CD14-positive monocyte (primary cell): ENCODE data around the gene CAPN14. TPM values are rescaled to one million over a fixed set of nuclear protein-coding genes. Genes with fewer than 3 reads are reported as not detected.

Experiments
- DNase-seq, 3 donors: peaks; one replicate each; pipeline ENCODE4 v3.0.0-alpha.2; 2011 to 2022
- H2AFZ ChIP-seq: 2 replicates; pipeline ENCODE4 v1.6.0; 2012; ENCODE audit warnings: mild to moderate bottlenecking, low read depth, low read length, inconsistent platforms; ENCODE audit not compliant: insufficient read depth, poor library complexity, severe bottlenecking
- H3K27ac ChIP-seq, 2 donors: 1 replicate in 1 of 2; 2 replicates in 1 of 2; pipeline ENCODE4 v1.5.1; 2012 to 2013; ENCODE audit warnings: low read length in 2 of 2, control low read depth in 1 of 2, inconsistent platforms in 1 of 2, low read depth in 1 of 2, mild to moderate bottlenecking in 1 of 2
- H3K27me3 ChIP-seq, 2 donors: one replicate each; pipeline versions ENCODE4 v1.6.0 to v1.6.1; 2011 to 2013; ENCODE audit warnings: low read length in 2 of 2; ENCODE audit not compliant: control insufficient read depth in 2 of 2, insufficient read depth in 2 of 2
- H3K36me3 ChIP-seq, 2 donors: replicated peaks in 1 of 2; 1 replicate in 1 of 2; 2 replicates in 1 of 2; pipeline versions ENCODE4 v1.5.1 to v1.6.1; 2012 to 2013; ENCODE audit warnings: low read length in 2 of 2, control low read depth in 1 of 2, inconsistent platforms in 1 of 2, mild to moderate bottlenecking in 1 of 2; ENCODE audit not compliant: insufficient read depth in 2 of 2, control insufficient read depth in 1 of 2
- H3K4me1 ChIP-seq, 2 donors: 1 replicate in 1 of 2; 2 replicates in 1 of 2; pipeline versions ENCODE4 v1.5.1 to v1.6.1; 2012 to 2013; ENCODE audit warnings: low read length in 2 of 2, control low read depth in 1 of 2, inconsistent platforms in 1 of 2, mild to moderate bottlenecking in 1 of 2, moderate library complexity in 1 of 2; ENCODE audit not compliant: insufficient read depth in 2 of 2, control insufficient read depth in 1 of 2
- H3K4me2 ChIP-seq: replicated peaks from 2 replicates; pipeline ENCODE3; 2012; ENCODE audit warnings: low read length, moderate library complexity, mild to moderate bottlenecking; ENCODE audit not compliant: poor library complexity, severe bottlenecking; ENCODE audit errors: extremely low read depth
- H3K4me3 ChIP-seq, 3 experiments: fragments of 200-600 bp in 1 of 3; sonication (generic) in 1 of 3; replicated peaks in 1 of 3; 1 replicate in 2 of 3; 2 replicates in 1 of 3; pipeline ENCODE4 v1.5.1; 2011 to 2013; ENCODE audit warnings: low read length in 3 of 3, mild to moderate bottlenecking in 3 of 3, control low read depth in 2 of 3, low read depth in 2 of 3, inconsistent platforms in 1 of 3, moderate library complexity in 1 of 3
- H3K79me2 ChIP-seq: 2 replicates; pipeline ENCODE4 v1.6.0; 2012; ENCODE audit warnings: mild to moderate bottlenecking, control low read depth, inconsistent platforms, low read length, moderate library complexity; ENCODE audit not compliant: insufficient read depth
- H3K9ac ChIP-seq: 2 replicates; pipeline ENCODE4 v1.6.0; 2017; ENCODE audit warnings: low read length, mild to moderate bottlenecking; ENCODE audit not compliant: insufficient read depth, poor library complexity, severe bottlenecking
- H3K9me3 ChIP-seq, 2 donors: replicated peaks in 1 of 2; 1 replicate in 1 of 2; 2 replicates in 1 of 2; pipeline versions ENCODE4 v1.5.1 to v1.6.1; 2012 to 2013; ENCODE audit warnings: low read length in 2 of 2, control low read depth in 1 of 2; ENCODE audit not compliant: control insufficient read depth in 1 of 2, insufficient read depth in 1 of 2
- H4K20me1 ChIP-seq: 2 replicates; pipeline ENCODE4 v1.6.0; 2012; ENCODE audit warnings: mild to moderate bottlenecking, low read length, control low read depth, moderate library complexity; ENCODE audit not compliant: insufficient read depth
- H3K27ac Mint-ChIP-seq, 7 donors: one replicate each; pipeline ENCODE4 v1.8.0; 2020; ENCODE audit warnings: mild to moderate bottlenecking in 7 of 7, mixed read lengths in 7 of 7, moderate library complexity in 6 of 7, inconsistent platforms in 2 of 7
- H3K27me3 Mint-ChIP-seq, 3 donors: one replicate each; pipeline ENCODE4 v1.8.0; 2021 to 2022; ENCODE audit warnings: low read depth in 3 of 3, mild to moderate bottlenecking in 3 of 3, mixed read lengths in 3 of 3, moderate library complexity in 3 of 3, inconsistent platforms in 1 of 3
- H3K36me3 Mint-ChIP-seq, 2 donors: one replicate each; pipeline ENCODE4 v1.8.0; 2020; ENCODE audit warnings: mixed read lengths in 2 of 2, inconsistent platforms in 1 of 2, mild to moderate bottlenecking in 1 of 2
- H3K4me1 Mint-ChIP-seq: one replicate; pipeline ENCODE4 v1.8.0; 2020; ENCODE audit warnings: mild to moderate bottlenecking, mixed read lengths
- H3K4me3 Mint-ChIP-seq, 2 donors: one replicate each; pipeline ENCODE4 v1.8.0; 2020; ENCODE audit warnings: mild to moderate bottlenecking in 2 of 2, mixed read lengths in 2 of 2, moderate library complexity in 1 of 2
- H3K9me3 Mint-ChIP-seq, 7 donors: one replicate each; pipeline ENCODE4 v1.8.0; 2020 to 2022; ENCODE audit warnings: mixed read lengths in 7 of 7, mild to moderate bottlenecking in 6 of 7, moderate library complexity in 6 of 7, inconsistent platforms in 2 of 7
- CTCF ChIP-seq: fragments of 200-600 bp; IDR thresholded peaks from one replicate; pipeline ENCODE4 v1.8.0; 2022; ENCODE audit warnings: antibody characterized with exemption, mild to moderate bottlenecking
- WGBS: methylation state at CpG from one replicate; pipeline ENCODE4 v1.1.5; 2013; ENCODE audit warnings: missing lambda C conversion rate; ENCODE audit not compliant: insufficient coverage; 5-methylcytosine and 5-hydroxymethylcytosine counted together
- intact Hi-C, 2 donors: fragments of 100-400 bp; cut with micrococcal nuclease; formaldehyde crosslinking; loops; one replicate each; pipeline versions ENCODE4 v1.15.0 to v1.15.1; 2023
- polyA plus RNA-seq, 3 donors: library from polyadenylated mRNA; depleted of rRNA in 1 of 3; unstranded in 2 of 3; stranded (reverse) in 1 of 3; fragments of 300-500 nt in 2 of 3; fragments of >200 nt in 1 of 3; fragmentation: Illumina TruSeq in 2 of 3; gene quantifications; 1 replicate in 2 of 3; 2 replicates in 1 of 3; pipeline ENCODE4 v1.2.3, GENCODE V29; 2012 to 2021

CAPN14 gene
- polyA plus RNA-seq, 3 donors, result not detected

GRCh38 chr2:31230751-31231150 lies 13.4 kb upstream of the CAPN14 start:
- no peak overlapping the region for H2AFZ ChIP-seq
- H3K27ac ChIP-seq, result no peak overlapping the region
- H3K4me3 ChIP-seq, result no peak overlapping the region
- peaks cover 12% of the 10 kb centered on the region for H3K4me1 Mint-ChIP-seq
- H3K9ac ChIP-seq, result no peak overlapping the region
- H3K4me2 ChIP-seq, result no peak overlapping the region
- no peak for DNase-seq
- intact Hi-C loops, result no loop called here
- H3K36me3 Mint-ChIP-seq, result no peaks in the 10 kb centered on the region
- H3K4me3 Mint-ChIP-seq, result no peak overlapping the region
- H4K20me1 ChIP-seq, result no peaks in the 10 kb centered on the region
- peaks cover 8 to 18% (median 12%) of the 10 kb centered on the region in 3 donors for H3K27me3 Mint-ChIP-seq
- no peaks in the 10 kb centered on the region for H3K79me2 ChIP-seq
- H3K27me3 ChIP-seq, result peaks cover 2 to 5% of the 10 kb centered on the region in 2 donors
- H3K36me3 ChIP-seq, result no peaks in the 10 kb centered on the region
- H3K27ac Mint-ChIP-seq, result no peak overlapping the region
- peaks cover 12 to 17% of the 10 kb centered on the region in 2 donors for H3K4me1 ChIP-seq
- TF ChIP-seq CTCF, result no peak
- WGBS, result 80% methylated on average over 1 of the region's 3 CpGs
- peaks cover 0 to 6% (median 0%) of the 10 kb centered on the region in 7 donors for H3K9me3 Mint-ChIP-seq
- H3K9me3 ChIP-seq, result no peaks in the 10 kb centered on the region

GRCh38 chr2:31228717-31229116 lies 11.4 kb upstream of the CAPN14 start:
- Mint-ChIP-seq H3K36me3 (no peaks in the 10 kb centered on the region), H3K4me1 (peaks cover 6% of the 10 kb centered on the region), H3K27me3 (peaks cover 0 to 3% (median 1%) of the 10 kb centered on the region in 3 donors), H3K4me3 (no peak overlapping the region), H3K27ac (no peak overlapping the region), H3K9me3 (no peaks in the 10 kb centered on the region)
- no peak overlapping the region for H2AFZ ChIP-seq
- H3K9me3 ChIP-seq, result no peaks in the 10 kb centered on the region
- no peaks in the 10 kb centered on the region for H4K20me1 ChIP-seq
- TF ChIP-seq CTCF, result no peak
- H3K79me2 ChIP-seq, result no peaks in the 10 kb centered on the region
- no peak overlapping the region for H3K27ac ChIP-seq
- peaks cover 5 to 6% of the 10 kb centered on the region in 2 donors for H3K4me1 ChIP-seq
- no peaks in the 10 kb centered on the region for H3K36me3 ChIP-seq
- WGBS, result no CpG with 5 or more reads among the region's 3 CpGs
- no peak overlapping the region for H3K9ac ChIP-seq
- H3K4me2 ChIP-seq, result no peak overlapping the region
- H3K4me3 ChIP-seq, result no peak overlapping the region
- peaks cover 0 to 2% of the 10 kb centered on the region in 2 donors for H3K27me3 ChIP-seq
- DNase-seq, result no peak
- intact Hi-C loops, result no loop called here
